ENCODE data around the gene ARPC4.

DNA sequence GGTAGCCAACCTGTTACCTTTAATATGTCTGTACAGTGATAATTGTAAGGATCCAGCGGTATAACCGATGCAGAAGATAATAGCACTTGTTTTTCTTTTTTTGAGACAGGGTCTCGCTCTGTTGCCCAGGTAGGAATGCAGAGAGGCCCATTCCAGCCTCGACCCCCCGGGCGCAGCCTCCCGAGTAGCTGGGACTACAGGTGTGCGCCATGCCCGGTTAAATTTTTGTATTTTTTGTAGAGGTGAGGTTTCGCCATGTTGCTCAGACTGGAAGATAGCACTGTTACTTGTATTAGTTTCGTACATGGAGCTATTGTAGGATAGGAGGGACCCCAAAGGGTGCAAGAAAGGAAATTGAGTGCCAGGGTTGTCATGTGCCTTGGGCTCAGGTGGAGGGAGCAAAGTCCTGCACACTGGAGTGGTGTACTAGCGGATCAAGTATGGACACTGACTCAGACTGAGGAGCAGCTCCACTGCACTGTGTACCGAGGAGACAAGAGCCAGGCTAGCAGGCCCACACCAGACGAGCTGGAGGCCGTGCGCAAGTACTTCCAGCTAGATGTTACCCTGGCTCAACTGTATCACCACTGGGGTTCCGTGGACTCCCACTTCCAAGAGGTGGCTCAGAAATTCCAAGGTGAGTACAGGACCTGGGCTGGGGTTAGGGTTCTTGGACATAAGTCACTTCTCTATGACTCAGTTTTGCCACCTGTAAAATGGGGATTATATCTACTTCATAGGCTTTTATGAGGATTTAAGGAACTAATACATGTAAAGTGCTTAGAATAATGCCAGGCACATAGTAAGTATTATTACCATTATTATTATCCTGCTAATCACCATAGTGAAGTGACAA lies 42.1 kb upstream of the ARPC4 start:
- TF ChIP-seq, protein P1, sequence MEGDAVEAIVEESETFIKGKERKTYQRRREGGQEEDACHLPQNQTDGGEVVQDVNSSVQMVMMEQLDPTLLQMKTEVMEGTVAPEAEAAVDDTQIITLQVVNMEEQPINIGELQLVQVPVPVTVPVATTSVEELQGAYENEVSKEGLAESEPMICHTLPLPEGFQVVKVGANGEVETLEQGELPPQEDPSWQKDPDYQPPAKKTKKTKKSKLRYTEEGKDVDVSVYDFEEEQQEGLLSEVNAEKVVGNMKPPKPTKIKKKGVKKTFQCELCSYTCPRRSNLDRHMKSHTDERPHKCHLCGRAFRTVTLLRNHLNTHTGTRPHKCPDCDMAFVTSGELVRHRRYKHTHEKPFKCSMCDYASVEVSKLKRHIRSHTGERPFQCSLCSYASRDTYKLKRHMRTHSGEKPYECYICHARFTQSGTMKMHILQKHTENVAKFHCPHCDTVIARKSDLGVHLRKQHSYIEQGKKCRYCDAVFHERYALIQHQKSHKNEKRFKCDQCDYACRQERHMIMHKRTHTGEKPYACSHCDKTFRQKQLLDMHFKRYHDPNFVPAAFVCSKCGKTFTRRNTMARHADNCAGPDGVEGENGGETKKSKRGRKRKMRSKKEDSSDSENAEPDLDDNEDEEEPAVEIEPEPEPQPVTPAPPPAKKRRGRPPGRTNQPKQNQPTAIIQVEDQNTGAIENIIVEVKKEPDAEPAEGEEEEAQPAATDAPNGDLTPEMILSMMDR (conservative IDR thresholded peaks at IDR 0.05 in 1 of 2, IDR thresholded peaks at IDR 0.05 in 1 of 2; ENCODE audit: low read depth in 1 of 2, low read length in 2 of 2) = no peak
- TF ChIP-seq EZH2 (IDR thresholded peaks at IDR 0.05; ENCODE audit: low read length, missing control alignments) = no peak

All from fibroblast of lung (primary cell).